Inferior parietal cortex (tissue), 1 donor: ENCODE data around the gene NPHP4.

Experiments
- DNase-seq: peaks from one replicate; pipeline ENCODE4 v3.0.0-alpha.2; 2016; ENCODE audit errors: extremely low spot score

NPHP4 gene

GRCh38 chr1:5992026-5992813 lies at the start of gene NPHP4:
Gene NPHP4 (minus strand): TSS chr1:5992425. CDS start chr1:5986289, 6,136 bp downstream.
- DNase-seq, result peak; percentile 100

DNA sequence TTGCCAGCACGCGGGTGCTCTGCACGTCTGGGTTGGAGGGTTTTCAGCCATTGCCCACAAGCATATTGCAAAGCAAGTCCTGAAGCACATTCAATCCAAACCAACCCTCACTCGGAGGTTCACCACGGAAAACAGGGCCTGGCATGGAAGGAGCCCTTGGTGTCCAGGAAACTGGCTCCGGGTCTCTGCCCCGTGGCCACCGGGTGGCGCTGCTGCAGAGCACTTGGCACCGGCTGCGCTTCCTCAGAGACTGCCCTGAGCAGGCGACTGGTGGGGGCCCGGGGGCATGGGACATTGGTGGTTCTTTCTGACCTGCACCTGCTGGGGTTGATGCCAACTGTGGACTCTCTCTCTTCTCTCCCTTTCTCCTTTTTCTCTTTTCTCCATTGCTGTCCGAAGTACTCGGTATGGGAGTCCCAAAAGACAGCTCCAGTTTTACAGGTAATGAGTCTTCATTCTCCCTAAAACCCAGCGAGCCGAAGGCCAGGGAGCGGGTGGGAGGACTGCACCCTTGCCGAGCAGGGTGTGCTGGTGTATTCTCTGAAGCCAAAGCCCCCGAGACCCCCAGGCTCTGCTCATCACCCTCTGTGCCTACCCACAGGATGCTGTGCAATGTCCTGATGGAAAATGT lies 49.3 kb upstream of the NPHP4 start:
- DNase-seq, result no peak

GRCh38 chr1:6040861-6041415 lies 48.7 kb upstream of the NPHP4 start:
- no peak for DNase-seq

GRCh38 chr1:6040444-6040843 lies 48.2 kb upstream of the NPHP4 start:
- DNase-seq, result no peak

GRCh38 chr1:6039031-6039430 lies 46.8 kb upstream of the NPHP4 start:
- no peak for DNase-seq

DNA sequence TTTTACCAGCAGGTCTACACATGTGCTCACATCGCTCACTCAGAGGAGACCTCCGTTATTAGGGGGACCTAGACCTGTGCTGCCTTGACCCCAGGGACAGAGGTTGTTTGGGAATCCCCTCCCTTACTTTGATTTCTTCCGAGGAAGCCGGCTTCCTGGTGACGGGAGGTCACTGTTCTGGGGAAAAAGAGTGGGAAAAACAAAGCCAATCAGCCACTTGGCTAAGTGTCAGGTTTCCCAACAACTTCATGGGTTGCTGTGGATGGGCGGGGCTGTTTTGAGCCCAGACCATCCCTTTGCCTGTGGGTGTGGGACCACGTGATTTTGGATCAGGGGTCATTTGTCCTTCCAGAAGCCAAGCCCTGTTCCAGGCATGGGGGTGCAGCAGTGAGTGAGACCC lies 46.4 kb upstream of the NPHP4 start:
- no peak for DNase-seq

- DNase-seq, result no peak
These were observed 45.1 kb upstream of the NPHP4 start for GRCh38 chr1:6037338-6037762.

- DNase-seq, result no peak
These were observed 43.5 kb upstream of the NPHP4 start for GRCh38 chr1:6035719-6036118.

GRCh38 chr1:6035303-6035702 lies 43.1 kb upstream of the NPHP4 start:
- DNase-seq, result no peak

DNA sequence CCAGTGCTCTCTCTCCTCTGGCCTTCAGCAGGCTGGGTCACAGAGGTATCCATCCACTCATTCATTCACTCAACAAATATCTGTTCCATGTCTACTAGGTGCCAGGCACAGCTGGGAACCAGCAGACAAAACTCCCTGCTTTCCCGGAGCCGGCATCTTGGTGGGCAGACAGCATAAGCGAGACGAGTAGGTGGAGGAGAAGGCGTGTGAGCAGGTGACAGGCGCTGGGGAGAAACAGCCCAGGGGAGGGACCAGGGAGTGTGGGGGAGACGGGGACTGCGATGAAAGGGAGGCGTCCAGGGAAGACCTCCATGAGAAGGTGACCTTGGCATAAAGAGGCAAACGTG lies 42.5 kb upstream of the NPHP4 start:
- no peak for DNase-seq

- peak; percentile 64 for DNase-seq
These were observed 41.9 kb upstream of the NPHP4 start for GRCh38 chr1:6033986-6034749.

- no peak for DNase-seq
These were observed 40.9 kb upstream of the NPHP4 start for GRCh38 chr1:6033124-6033523.

DNA sequence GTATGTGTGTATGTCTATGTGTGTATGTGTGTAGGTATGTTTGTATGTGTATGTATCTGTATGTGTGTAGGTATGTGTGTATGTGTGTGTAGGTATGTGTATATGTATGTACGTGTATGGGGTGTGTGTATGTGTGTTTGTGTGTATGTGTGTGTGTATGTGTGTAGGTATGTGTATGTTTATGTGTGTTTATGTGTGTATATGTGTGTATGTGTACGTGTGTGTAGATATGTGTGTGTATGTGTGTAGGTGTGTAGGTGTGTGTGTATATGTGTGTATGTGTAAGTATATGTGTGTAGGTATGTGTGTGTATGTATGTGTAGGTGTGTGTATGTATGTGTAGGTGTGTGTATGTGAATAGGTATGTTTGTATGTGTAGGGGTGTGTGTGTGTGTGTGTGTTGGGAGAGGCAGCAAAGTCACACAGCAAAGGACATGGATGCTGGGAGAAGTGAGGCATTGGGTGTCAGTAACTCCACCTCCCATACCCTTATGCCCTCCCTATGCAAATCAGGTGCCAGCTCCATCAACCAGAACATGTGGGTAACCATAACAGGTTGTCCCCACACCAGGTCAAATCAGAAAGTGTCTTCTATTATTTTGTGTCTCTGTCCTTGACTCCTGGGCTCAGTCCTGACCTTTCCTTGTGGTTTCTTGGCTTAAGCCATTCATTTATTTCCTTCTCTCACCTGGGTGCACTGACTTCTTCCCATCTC lies 38.5 kb upstream of the NPHP4 start:
- no peak for DNase-seq

DNA sequence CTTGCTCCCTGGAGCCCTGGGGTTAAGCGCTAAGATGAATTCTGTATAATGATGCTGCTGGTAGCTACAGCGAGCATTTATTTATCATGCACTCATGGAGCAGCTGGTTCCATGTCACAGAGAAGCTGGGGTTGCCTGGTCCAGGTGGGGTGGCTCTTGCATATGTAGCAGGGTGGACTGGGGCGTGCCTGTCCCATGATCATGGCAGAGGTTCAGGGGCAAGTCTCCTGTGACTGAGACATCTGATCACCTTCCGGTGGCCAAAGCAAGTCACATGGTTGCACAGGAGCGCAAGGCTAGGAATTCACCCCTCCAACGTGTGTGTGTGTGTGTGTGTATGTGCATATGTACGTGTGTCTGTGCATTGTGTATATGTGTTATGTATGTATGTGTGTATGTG lies 37.9 kb upstream of the NPHP4 start:
- DNase-seq, result no peak

DNA sequence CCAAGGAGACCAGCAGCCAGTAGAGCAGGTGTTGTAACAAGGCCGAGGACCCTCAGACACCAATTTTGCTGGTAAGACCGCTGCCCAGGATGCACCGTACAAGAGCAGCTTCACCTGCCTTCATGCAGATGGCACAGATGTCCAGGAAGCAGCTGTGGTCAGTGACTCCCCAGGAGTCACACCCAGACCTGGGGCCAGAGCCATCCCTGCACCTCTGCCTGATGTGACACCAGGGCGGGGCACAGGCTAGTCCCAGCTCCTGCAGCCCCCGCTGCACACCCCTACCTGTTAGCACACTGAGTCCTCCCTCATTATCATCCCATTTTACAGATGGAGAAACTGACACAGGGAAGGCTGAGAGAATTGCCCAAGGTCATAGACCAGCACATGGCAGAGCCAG lies 37.1 kb upstream of the NPHP4 start:
- DNase-seq, result no peak

- no peak for DNase-seq
These were observed 36.0 kb upstream of the NPHP4 start for GRCh38 chr1:6028042-6028850.

- no peak for DNase-seq
These were observed 35.4 kb upstream of the NPHP4 start for GRCh38 chr1:6027591-6027990.

- no peak for DNase-seq
These were observed 34.0 kb upstream of the NPHP4 start for GRCh38 chr1:6026095-6026809.

- DNase-seq, result no peak
These were observed 33.3 kb upstream of the NPHP4 start for GRCh38 chr1:6025269-6026094.
